GM19193 (cell line): ENCODE measurements around the gene ROMO1.
A peak's percentile ranks its signal among the peaks of the same experiment; 100 is the strongest.

Experiments
- POLR2A ChIP-seq: IDR thresholded peaks from 4 replicates; pipeline ENCODE4 v1.6.1; 2011; ENCODE audit not compliant: insufficient read depth, insufficient read length; ENCODE audit errors: extremely low read depth

The ROMO1 gene

DNA sequence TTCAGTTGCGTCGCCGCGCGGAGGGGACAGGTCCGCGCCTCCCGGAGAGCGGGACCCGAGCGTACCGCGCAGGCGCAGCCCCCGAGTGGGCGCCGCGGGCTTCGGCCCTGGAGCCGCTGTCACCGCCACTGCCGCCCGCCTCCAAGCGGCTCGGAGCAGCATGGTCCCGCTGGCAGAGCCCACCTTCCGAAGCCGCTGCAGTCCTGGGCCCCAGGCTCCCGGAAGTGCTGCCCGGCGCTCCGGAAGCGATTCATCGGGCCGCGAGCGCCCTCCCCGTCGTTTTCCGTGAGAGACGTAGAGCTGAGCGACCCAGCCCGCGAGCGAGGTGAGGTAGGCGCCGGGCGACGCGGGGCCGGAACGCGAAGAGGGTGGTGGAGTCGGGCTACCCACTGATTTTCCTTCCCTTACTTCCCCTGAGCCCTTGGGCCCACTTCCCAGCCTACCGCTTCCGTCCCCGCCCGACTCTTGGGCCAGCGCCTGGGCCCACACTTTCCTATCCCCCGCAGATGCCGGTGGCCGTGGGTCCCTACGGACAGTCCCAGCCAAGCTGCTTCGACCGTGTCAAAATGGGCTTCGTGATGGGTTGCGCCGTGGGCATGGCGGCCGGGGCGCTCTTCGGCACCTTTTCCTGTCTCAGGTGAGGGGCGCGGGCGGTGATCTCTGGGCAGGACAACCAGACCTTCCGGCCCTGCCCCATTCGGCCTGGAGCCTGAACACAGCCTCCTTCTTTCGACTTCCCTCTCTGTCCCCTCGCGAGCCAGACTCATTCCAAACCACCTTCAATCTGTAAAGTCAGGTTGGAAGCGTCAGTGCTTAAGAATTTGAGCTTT lies at the start of gene ROMO1, which contains the start of gene NFS1:
Gene ROMO1 (plus strand): TSS at position 279 of the 830 bp plus-strand sequence. CDS start 228 bp downstream, at position 507.
Gene NFS1 (minus strand): TSS at position 226 of the 830 bp plus-strand sequence. CDS start 64 bp downstream, at position 162.
- peak; percentile 82 for TF ChIP-seq POLR2A

DNA sequence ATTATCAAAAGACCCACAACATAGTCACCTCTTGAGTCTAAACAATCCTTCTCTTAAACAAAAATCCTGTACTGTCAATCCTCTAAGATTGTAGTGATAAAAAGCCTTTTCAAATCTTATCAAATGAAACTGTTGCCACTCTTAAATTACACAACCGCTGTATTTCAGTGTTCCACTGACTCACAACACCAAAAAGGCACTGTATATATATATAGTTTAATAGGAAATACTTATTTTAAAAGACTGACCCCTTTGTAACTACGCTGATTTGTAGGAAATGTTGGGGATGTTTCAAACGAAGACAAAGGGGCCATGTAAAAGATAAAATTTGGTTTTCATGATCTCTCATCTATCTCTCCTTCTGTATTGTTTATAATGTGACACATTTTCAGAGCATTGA lies 48.6 kb upstream of the ROMO1 start:
- TF ChIP-seq POLR2A, result no peak

DNA sequence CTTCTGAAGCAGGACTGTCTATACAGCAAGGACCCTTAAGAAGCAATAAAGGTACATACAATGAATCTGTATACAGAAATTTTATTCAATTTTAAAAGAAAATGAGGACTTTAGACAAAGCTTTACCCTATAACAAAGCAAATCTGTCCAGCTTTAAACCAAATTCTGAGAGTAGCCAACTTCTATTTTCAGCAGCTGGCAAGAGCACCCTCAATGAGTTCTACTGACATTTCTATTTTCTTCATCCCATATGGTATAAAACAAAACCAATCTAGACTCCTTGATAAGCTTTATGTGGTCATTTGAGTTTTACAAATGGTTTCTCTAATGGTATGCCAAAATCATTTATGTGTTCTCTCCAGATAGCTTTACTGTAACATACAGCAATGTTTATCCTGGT lies 47.2 kb upstream of the ROMO1 start:
- TF ChIP-seq POLR2A, result no peak

DNA sequence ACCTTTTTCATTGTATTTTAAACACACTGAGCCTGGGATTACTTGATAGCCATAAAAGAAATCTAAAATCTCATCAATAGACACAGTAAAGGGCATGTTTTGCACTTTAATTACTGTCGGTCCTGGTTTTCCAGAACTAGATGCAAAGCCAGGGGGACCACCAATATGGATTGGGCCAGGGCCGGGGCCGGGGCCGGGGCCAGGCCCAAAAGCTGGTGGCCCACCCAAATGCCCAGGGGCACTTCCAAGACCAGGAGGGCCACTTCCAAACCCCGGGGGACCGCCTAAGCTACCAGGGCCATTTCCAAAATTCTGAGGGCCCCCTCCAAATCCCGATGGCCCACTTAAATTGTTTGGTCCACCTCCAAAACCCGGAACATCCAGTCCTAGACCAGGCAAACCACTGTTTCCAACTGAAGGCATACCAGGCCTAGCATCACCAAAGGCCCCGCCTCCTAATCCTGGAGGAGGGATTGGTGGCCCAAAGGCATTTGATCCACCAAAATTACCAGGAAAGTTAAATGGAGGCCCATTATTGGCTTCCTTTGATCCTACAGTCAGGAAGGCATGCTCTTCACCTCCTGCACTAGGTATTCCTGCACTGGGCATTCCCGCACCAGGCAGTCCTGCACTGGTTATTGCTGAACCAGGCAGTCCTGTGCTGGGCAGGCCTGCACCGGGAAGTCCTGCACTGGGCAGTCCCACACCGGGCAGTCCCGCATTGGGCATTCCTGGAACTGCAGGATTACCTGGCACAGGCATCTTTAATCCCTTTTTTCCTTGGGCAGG lies 46.4 kb upstream of the ROMO1 start:
- TF ChIP-seq POLR2A, result peak; percentile 13

DNA sequence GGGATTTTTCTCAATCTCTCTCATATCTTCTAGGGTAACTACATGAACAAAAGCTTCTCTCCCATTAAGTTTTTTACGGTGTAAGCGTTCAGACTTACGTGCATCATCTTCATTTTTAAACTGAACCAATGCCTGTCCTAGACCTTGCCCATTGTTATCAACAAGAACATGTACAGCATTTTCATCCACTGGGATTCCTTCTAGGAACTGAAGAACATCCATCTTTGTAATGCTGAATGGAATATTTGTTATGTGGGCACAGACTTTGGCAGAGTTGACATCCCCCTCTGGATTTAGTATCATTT lies 45.8 kb upstream of the ROMO1 start:
- no peak for TF ChIP-seq POLR2A

DNA sequence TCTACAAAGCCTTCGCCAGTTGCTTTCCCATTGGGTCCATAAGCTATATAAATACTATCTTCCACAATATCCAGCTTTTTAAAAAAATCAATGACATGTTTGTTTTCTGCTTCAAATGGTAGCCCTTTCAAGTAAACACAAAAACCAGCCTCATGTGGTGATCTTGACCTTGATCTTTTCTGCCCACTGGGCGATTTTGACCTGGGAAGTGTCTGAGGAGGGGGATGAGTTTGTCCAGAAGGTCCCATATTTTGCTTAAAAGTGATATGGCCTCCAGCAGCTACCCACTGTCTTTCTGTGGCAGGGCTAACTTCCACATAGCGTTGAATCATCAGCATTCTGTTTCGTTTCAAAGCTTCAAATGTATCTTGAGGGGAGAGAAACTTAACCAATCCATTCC lies 45.3 kb upstream of the ROMO1 start:
- TF ChIP-seq POLR2A, result no peak

DNA sequence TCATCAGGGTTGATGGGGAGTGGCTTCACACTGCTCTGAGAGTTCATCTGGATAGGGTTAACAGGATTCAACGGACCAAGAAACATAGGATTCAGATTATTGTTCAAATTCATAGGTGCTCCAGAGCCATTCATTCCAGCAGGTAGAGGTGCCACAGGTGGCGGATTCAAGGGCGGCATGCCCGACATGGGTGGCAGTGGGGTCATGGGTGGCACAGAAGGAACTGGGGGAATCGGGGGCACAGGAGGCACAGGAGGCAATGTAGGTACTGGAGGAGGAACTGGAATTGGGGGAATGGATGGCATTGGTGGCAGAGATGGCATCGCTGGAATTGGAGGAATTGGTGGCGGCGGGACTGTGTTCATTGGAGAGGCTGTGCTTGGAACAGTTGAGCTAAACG lies 44.8 kb upstream of the ROMO1 start:
- TF ChIP-seq POLR2A, result no peak

DNA sequence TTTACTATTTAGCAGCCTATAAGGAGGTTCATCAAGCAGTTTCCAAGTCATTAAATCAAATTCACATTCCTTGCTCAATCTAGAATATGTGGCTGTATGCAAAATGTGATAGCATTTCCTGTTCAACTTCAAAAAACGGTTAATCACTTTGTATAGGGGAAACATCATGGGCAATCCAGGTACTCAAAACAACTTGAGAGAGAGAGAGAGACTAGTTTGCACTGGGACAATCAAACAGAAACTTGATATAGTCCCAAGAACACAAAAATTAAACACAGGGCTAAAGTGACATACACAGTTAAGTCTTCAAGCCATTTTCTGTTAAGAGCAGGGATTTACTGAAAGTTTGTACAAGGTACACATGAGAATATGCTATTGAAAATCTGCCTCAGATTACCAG lies 41.9 kb upstream of the ROMO1 start:
- no peak for TF ChIP-seq POLR2A

DNA sequence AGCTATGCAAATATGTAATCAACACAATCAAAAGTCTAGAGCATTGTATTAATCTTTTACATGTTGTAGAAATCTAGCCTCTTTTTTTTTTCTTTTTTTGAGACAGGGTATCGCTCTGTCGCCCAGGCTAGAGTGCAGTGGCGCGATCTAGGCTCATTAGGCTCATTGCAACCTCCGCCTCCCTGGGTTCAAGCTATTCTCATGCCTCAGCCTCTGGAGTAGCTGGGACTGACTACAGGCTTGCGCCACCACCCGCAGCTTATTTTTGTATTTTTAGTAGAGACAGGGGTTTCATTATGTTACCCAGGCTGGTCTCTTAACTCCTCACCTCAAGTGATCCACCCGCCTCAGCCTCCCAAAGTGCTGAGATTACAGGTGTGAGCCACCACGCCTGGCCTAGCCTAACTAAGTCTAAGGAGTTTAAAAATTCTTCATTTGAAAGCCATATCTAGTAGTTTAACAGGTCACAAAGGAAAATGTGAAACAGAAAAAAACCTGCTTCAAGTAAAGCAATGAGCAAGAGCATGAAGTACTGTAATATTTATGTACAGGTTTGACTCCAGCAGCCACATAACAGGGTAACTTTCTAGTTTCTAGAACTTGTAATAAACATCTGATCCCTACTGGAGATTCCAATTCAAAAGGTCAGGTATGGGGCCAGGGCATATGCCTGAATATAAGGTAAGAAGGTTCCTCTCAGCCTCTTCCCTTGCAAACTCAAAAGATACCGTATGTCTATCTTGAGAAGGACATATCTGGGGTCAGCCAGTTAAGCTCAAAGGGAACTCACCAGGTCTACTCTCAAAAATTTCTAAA lies 38.9 kb upstream of the ROMO1 start:
- TF ChIP-seq POLR2A, result no peak

DNA sequence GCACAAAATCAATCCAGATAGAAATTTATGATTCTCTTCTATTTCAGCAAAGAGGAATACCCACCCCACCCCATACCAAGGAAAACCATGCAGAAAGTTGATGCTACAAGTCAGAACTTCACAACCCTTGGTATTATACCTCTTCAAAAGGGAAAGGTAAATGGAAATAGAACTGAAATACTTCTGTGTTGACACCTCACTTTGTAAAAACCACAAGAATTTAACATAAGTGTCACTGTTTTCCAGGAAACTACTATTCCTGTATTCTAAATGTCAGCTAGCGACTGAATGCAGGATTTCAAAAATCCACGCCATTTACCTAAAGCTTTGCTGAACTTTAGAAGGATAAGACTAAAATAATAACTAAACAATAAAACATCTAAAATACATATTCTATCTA lies 38.2 kb upstream of the ROMO1 start:
- TF ChIP-seq POLR2A, result no peak

DNA sequence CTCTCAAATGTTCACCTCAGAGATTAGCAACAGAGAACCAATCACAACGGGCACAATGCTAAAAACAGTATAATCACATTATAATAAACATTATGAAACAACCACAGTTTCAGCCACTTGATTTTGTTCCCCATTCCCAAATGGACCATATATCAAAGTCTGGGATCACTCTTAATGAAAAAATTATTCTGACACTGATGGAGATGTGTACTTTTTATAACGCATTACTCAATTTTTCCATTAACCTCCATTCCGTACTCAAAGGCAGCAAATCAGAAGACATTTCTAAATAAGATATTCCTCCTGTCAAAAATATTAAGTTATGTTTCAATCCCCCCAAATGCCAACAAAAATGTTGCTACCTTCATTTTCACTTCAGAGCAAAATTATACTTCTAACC lies 37.3 kb upstream of the ROMO1 start:
- no peak for TF ChIP-seq POLR2A

DNA sequence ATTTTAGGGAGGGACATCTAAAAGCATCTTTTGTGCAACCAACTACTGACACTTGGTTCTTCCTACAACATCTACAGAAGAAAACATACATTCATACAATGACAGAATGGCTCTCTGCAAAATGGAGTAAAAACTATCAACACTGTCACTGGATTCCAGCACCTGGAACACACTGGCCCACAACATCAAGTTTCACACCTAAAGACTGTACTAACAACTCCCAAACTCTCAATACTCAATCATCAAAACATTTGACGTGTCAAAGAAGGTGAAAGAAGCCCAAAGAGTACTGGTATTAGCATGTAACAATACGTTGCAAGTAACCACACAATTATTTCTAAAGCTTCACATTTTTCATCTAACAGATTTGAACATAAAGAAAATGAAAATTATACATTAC lies 36.7 kb upstream of the ROMO1 start:
- TF ChIP-seq POLR2A, result no peak

DNA sequence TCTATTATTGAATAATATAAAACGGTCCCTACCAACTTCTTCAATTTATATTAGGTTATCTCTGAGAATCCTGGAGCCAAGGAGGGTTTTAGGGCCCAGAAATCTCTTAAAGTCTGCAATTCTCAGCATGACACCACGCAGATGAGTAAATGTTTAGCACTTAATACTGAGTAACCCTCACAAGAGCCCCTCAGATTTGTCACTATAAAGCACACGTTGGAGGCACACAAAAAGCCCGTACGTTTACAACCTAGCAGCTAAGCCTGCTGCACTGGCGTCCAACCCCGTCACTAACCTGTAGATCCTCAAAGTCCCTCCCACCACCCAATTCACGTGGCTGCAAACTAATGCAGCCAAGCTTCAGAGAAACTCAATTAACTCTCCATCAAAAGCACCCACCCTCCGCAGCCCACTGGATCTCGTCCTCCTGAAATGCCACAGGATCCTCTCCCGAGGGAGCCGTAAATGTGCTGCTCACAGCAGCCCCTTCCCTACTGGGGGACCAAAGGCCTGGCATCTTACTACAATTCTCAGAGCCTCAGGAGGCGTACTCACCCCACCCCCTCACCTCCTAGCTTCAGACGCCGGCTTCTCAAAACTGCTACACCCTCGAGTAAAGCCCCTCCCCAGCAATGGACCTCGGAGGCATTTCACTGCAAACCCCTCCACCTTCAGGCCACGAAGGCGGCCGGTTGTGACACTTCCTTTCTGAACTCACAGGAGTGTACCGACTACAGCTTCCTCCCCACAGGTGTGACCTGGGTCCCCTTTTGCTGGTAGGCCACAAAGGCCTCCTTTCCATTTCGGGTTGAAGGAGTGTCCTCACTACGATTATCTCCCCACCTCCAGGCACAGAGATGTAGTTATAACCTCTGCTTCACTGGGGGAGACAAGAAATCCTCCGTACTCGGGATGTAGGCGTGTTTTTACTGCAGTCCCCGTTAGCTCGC lies 35.4 kb upstream of the ROMO1 start:
- peak; percentile 32 for TF ChIP-seq POLR2A
